Neural crest cell (in vitro differentiated cells): Measurements from ENCODE around the gene AFTPH. TPM values are rescaled to one million over a fixed set of nuclear protein-coding genes. Genes with fewer than 3 reads are reported as not detected.

Experiments used
- DNase-seq: peaks from one replicate; pipeline ENCODE4 v3.0.0; 2021; ENCODE audit warnings: low read depth, mixed read lengths, low spot score
- H3K27ac Mint-ChIP-seq: one replicate; pipeline ENCODE4 v1.8.0; 2021; ENCODE audit warnings: mild to moderate bottlenecking, mixed read lengths; ENCODE audit not compliant: unreplicated experiment
- H3K27me3 Mint-ChIP-seq: 2 replicates; pipeline ENCODE4 v1.8.0; 2021; ENCODE audit warnings: low read depth, mild to moderate bottlenecking, mixed read lengths
- H3K36me3 Mint-ChIP-seq: 2 replicates; pipeline ENCODE4 v1.8.0; 2021; ENCODE audit warnings: low read depth, mild to moderate bottlenecking, mixed read lengths
- H3K4me1 Mint-ChIP-seq: 2 replicates; pipeline ENCODE4 v1.8.0; 2021; ENCODE audit warnings: mixed read lengths
- H3K4me3 Mint-ChIP-seq: one replicate; pipeline ENCODE4 v1.8.0; 2021; ENCODE audit warnings: mild to moderate bottlenecking, mixed read lengths
- H3K9me3 Mint-ChIP-seq: 2 replicates; pipeline ENCODE4 v1.8.0; 2021; ENCODE audit warnings: mixed read lengths
- total RNA-seq: library from RNA; stranded (reverse); gene quantifications from 2 replicates; pipeline ENCODE4 v1.2.1, GENCODE V29; 2021
- TF ChIP-seq, protein P1 (sequence below): fragments of 200-600 bp; sonication (generic); conservative IDR thresholded peaks from 2 replicates; pipeline ENCODE4 v1.5.0; 2021; ENCODE audit warnings: antibody characterized with exemption, mild to moderate bottlenecking

Gene AFTPH
- total RNA-seq, 1 donor from 2014 or later = 17.3 TPM

DNA sequence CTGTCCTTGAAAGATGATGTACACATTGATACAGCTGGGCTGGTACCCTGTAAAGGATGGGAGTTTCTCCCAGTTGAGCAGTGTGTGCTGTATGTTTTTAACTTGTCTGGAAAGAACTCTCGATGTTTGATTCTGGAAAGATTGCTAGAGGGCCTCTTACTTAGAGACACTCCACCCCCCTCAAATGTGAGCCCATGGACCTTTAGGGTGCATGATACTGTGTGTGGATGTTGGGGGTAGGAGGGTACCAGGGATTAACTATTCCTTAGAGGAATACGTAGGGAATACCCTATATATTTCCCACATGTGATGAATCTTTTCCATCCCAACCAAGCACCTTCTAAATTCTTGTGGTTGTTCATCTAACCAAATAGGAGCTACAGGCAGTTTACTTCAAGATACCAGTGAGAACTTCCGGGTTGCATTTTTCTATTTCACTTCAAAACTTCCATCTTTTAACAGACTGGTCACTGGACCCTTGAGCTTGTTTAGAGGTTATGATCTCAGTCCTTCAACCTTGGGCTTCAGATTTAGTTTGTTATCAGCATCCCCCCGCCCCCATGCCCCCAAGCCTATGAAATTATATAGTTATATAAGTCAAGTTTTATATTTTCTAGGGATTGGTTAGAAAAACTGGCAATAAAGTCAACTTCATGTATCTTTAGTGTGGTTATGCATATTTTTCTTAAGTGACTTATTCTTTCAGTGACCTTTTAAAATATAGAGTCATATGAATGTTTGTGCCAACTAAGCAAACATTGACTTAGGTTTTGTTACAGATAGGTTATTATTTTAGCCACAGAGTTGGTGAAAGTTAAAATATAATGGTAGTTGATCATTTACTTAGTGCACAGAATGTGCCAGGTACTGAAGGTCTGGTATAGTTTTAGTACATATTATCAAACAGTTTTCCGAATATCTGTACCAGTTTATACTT is 18.2 kb downstream of the AFTPH start:
- Mint-ChIP-seq H3K36me3 (peaks cover 2% of the 10 kb centered on the region), H3K27me3 (no peaks in the 10 kb centered on the region), H3K4me3 (no peak overlapping the region), H3K27ac (no peak overlapping the region), H3K4me1 (peaks cover 10% of the 10 kb centered on the region), H3K9me3 (no peaks in the 10 kb centered on the region)
- no peak for DNase-seq
- TF ChIP-seq, protein P1, sequence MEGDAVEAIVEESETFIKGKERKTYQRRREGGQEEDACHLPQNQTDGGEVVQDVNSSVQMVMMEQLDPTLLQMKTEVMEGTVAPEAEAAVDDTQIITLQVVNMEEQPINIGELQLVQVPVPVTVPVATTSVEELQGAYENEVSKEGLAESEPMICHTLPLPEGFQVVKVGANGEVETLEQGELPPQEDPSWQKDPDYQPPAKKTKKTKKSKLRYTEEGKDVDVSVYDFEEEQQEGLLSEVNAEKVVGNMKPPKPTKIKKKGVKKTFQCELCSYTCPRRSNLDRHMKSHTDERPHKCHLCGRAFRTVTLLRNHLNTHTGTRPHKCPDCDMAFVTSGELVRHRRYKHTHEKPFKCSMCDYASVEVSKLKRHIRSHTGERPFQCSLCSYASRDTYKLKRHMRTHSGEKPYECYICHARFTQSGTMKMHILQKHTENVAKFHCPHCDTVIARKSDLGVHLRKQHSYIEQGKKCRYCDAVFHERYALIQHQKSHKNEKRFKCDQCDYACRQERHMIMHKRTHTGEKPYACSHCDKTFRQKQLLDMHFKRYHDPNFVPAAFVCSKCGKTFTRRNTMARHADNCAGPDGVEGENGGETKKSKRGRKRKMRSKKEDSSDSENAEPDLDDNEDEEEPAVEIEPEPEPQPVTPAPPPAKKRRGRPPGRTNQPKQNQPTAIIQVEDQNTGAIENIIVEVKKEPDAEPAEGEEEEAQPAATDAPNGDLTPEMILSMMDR = no peak

DNA sequence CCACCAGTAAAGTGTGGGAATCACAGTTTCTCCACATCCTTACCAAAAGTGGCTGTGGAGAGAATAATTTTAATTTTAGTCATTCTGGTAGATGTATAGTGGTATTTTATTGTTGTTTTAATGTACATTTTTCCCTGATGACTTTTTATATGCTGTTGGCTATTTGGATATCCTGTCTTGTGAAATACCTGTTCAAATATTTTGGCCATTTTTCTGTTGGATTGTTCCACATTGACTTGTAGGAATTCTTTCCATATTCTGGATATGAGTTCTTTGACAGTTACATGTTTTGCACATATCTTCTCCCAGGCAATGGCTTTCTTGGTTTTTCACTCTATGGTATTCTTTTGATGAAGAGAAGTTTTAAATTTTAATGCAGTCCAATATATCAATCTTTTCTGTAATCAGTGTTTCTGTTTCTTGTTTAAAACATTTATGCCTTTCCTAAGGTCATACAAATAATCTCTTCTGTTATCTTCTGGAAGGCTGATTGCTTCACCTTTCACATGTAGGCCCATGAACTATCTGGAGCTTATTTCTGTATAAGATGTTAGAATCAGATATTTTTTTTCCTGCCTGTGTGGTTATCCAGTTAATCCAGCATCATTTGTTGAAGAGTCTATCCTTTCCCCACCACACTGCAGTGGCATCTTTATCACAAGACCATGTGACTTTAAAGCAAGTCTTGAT is 19.0 kb downstream of the AFTPH start:
- no peaks in the 10 kb centered on the region for H3K9me3 Mint-ChIP-seq

DNA sequence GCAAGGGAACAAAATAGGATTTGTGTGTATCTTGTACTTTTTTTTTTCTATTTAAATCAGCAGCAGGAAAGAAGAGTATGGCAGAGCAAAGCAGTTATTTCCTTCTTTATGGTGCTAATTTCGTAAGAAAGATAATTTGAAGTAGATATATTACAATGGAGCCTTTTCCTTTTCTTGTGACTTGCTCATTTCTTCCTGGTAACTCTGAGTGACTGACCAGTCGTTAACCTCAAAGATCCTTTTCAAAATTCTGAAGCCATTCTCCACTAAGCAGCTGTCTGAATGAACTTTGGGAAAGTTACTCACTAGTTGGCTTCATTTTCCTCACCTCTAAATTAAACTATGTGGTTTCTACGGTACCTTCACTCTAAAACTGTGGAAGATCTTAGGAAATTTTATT is 24.6 kb downstream of the AFTPH start:
- no peak overlapping the region for H3K27ac Mint-ChIP-seq
- H3K4me3 Mint-ChIP-seq = no peak overlapping the region
- peaks cover 33% of the 10 kb centered on the region for H3K4me1 Mint-ChIP-seq
- peaks cover 14% of the 10 kb centered on the region for H3K36me3 Mint-ChIP-seq
- H3K9me3 Mint-ChIP-seq = peaks cover 3% of the 10 kb centered on the region
- DNase-seq = no peak
- TF ChIP-seq, protein P1 = no peak
- no peaks in the 10 kb centered on the region for H3K27me3 Mint-ChIP-seq

More for the DNA sequence above, 19.0 kb downstream of the AFTPH start:
- TF ChIP-seq, protein P1 = no peak
- DNase-seq = no peak
- Mint-ChIP-seq H3K27ac (no peak overlapping the region), H3K4me3 (no peak overlapping the region), H3K27me3 (no peaks in the 10 kb centered on the region), H3K36me3 (peaks cover 2% of the 10 kb centered on the region), H3K4me1 (peaks cover 10% of the 10 kb centered on the region)

DNA sequence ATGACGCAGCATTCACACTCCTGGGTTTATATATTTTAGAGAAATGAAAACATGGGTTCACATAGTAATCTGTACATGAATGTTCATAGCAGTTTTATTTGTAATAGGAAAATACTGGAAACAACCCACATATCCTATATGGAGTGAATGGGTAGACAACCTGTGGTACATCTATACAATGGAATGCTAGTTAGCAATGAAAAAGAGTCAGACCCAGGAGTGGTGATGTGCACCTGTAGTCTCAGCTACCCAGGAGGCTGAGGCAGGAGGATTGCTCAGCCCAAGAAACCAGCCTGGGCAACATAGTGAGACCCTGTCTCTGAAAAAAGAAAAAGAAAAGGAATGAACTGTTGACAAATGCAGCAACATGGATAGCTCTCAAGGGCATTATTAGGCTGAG is 25.9 kb downstream of the AFTPH start:
- TF ChIP-seq, protein P1 = no peak
- Mint-ChIP-seq H3K36me3 (peaks cover 14% of the 10 kb centered on the region), H3K27ac (no peak overlapping the region), H3K4me3 (no peak overlapping the region), H3K27me3 (no peaks in the 10 kb centered on the region), H3K4me1 (peaks cover 33% of the 10 kb centered on the region), H3K9me3 (peaks cover 3% of the 10 kb centered on the region)
- no peak for DNase-seq

DNA sequence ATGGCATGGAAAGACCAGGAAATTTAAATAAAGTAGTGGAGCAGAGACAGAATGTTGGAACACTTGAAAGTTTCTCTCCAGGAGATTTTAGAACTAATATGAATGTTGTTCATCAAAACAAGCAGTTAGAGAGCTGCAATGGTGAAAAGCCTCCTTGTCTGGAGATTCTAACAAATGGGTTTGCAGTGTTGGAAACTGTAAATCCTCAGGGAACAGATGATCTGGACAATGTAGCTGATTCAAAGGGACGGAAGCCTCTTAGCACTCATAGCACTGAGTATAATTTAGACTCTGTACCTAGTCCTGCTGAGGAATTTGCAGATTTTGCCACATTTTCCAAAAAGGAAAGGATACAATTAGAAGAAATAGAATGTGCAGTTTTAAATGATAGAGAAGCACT is 27.7 kb downstream of the AFTPH start:
- Mint-ChIP-seq H3K36me3 (peaks cover 14% of the 10 kb centered on the region), H3K27me3 (no peaks in the 10 kb centered on the region), H3K27ac (no peak overlapping the region), H3K9me3 (peaks cover 3% of the 10 kb centered on the region), H3K4me3 (no peak overlapping the region), H3K4me1 (peaks cover 32% of the 10 kb centered on the region)
- DNase-seq = no peak
- TF ChIP-seq, protein P1 = no peak
